Neutrophil (primary cell): ENCODE results near the gene KCNF1.

ENCODE experiments used
- H3K27ac ChIP-seq: fragments of 200-600 bp; sonication (generic); 2 replicates; pipeline ENCODE4 v1.5.1; 2016; ENCODE audit warnings: mild to moderate bottlenecking, moderate library complexity
- H3K27me3 ChIP-seq: fragments of 200-600 bp; sonication (generic); 2 replicates; pipeline ENCODE4 v1.6.0; 2016; ENCODE audit warnings: mild to moderate bottlenecking
- H3K36me3 ChIP-seq: fragments of 200-600 bp; sonication (generic); 2 replicates; pipeline ENCODE4 v1.5.1; 2017
- H3K4me1 ChIP-seq, 2 experiments: fragments of 200-600 bp in 1 of 2; sonication (generic) in 1 of 2; 1 replicate in 1 of 2; 2 replicates in 1 of 2; pipeline versions ENCODE4 v1.5.1 to v1.6.1; 2013 to 2016; ENCODE audit warnings: low read depth in 1 of 2, low read length in 1 of 2, mild to moderate bottlenecking in 1 of 2, moderate library complexity in 1 of 2; ENCODE audit not compliant: control insufficient read depth in 1 of 2, insufficient read depth in 1 of 2
- H3K4me3 ChIP-seq, 2 experiments: fragments of 200-600 bp in 1 of 2; sonication (generic) in 1 of 2; 1 replicate in 1 of 2; 2 replicates in 1 of 2; pipeline ENCODE4 v1.5.1; 2013 to 2016; ENCODE audit warnings: low read depth in 1 of 2, low read length in 1 of 2, mild to moderate bottlenecking in 1 of 2, moderate library complexity in 1 of 2
- H3K9me3 ChIP-seq: fragments of 200-600 bp; sonication (generic); 2 replicates; pipeline ENCODE4 v1.5.1; 2016
- CTCF ChIP-seq: fragments of 200-600 bp; sonication (generic); IDR thresholded peaks from 2 replicates; pipeline ENCODE4 v1.5.1; 2016; ENCODE audit warnings: antibody characterized with exemption

KCNF1 gene

DNA sequence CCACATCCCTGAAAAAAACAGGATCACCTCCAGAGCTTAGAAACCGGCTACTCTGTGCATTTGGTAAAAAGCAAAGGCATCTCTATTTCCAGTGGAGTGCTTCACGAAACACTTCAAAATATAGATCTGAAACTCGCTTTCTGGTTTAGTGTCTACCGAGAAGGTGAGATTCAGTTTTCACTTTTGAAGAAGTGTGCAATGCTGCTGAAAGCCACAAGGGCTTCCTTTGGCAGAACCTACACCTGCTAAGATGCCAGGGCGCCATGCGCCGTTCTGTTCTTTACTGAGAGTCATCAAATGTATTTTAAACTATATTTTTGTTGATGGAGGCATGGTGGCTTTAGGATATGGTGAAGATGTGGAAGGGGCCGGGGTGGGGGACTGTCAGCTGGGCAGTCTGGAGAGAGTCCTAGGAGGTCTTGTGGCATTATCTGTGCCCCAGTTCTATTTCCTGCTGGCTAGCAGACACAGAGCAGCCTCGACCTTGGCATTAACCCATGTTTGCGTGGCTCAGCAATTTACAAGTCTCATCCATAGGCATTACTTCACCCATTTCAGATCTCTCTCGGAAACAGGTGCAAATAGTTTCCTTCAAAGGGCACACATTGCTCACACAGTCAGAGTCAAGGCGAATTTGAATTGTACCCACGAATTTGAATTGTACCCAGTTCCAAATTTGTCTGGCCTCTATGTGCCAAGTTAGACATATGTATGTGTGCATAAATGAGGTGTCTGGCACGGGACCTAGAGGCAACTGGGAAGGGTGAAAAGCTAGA lies 46.7 kb upstream of the KCNF1 start:
- Histone ChIP-seq H3K36me3 (no peaks in the 10 kb centered on the region), H3K27me3 (peaks cover 84% of the 10 kb centered on the region), H3K4me3 (no peak overlapping the region), H3K27ac (no peak overlapping the region), H3K4me1 (peaks cover 7 to 12% of the 10 kb centered on the region in 2 experiments), H3K9me3 (no peaks in the 10 kb centered on the region)
- TF ChIP-seq CTCF, result no peak

- Histone ChIP-seq H3K4me1 (peaks cover 7 to 12% of the 10 kb centered on the region in 2 experiments), H3K27ac (no peak overlapping the region), H3K27me3 (peaks cover 77% of the 10 kb centered on the region), H3K9me3 (no peaks in the 10 kb centered on the region), H3K36me3 (no peaks in the 10 kb centered on the region), H3K4me3 (no peak overlapping the region)
- TF ChIP-seq CTCF, result no peak
These were observed 45.9 kb upstream of the KCNF1 start for GRCh38 chr2:10865841-10866240.

- no peaks in the 10 kb centered on the region for H3K9me3 ChIP-seq
- no peaks in the 10 kb centered on the region for H3K36me3 ChIP-seq
- no peak for TF ChIP-seq CTCF
- H3K27me3 ChIP-seq, result peaks cover 58% of the 10 kb centered on the region
- no peak overlapping the region for H3K4me3 ChIP-seq
- peaks cover 7 to 12% of the 10 kb centered on the region in 2 experiments for H3K4me1 ChIP-seq
- no peak overlapping the region for H3K27ac ChIP-seq
These were observed 43.9 kb upstream of the KCNF1 start for GRCh38 chr2:10867692-10868420.

DNA sequence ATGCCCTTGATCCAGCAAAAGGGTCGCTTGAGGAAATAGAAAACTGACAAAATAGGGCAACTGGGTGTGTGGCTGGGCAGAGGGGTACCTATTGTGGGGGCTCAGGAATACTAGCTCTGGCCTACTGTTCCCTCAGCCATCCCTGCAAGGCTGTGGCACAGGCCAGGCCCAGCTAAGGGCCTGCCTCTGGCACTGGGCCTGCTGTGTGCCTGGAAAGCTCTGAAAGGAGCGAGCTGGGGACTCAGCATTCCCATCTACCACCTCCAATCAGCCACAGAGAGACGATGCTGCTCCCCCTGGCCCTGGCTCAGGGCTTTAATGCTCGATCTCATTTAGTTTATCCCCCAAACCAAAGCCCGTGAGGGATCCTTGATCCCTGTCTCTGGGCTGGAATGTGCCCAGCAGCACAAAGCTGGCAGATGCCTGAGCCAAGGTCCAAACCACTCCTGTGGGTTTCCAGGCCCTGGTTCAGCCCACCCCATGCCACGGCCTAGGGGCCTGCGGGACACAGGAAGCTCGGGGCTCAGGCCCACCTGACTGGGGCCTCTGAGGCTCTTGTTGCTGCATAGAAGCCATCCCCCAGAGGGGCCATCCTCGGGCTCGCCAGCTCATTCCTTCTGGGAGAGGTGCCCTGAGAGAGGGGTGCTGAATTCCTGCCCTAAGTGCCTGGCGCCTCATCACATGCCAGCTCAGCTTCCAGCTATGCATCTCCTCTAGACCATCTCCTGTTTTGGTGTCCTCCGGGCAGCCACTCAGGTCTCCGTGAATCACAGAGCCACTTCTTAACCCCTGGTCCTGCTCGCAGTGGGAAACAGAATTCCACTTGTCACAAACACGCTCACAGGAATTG lies 43.0 kb upstream of the KCNF1 start:
- Histone ChIP-seq H3K4me1 (peaks cover 7 to 9% of the 10 kb centered on the region in 2 experiments), H3K4me3 (no peak overlapping the region), H3K36me3 (no peaks in the 10 kb centered on the region), H3K27ac (no peak overlapping the region), H3K9me3 (no peaks in the 10 kb centered on the region), H3K27me3 (peaks cover 58% of the 10 kb centered on the region)
- no peak for TF ChIP-seq CTCF

- peaks cover 37% of the 10 kb centered on the region for H3K27me3 ChIP-seq
- no peak for TF ChIP-seq CTCF
- H3K9me3 ChIP-seq, result no peaks in the 10 kb centered on the region
- H3K4me3 ChIP-seq, result no peak overlapping the region
- H3K36me3 ChIP-seq, result no peaks in the 10 kb centered on the region
- H3K27ac ChIP-seq, result no peak overlapping the region
- peaks cover 10 to 11% of the 10 kb centered on the region in 2 experiments for H3K4me1 ChIP-seq
These were observed 39.8 kb upstream of the KCNF1 start for GRCh38 chr2:10871978-10872377.
